WTC11 (cell line): ENCODE measurements around the gene TLE4. TPM values are rescaled to one million over a fixed set of nuclear protein-coding genes. Genes with fewer than 3 reads are reported as not detected.

Experiments
- ATAC-seq: fragments of 200-7000 bp; cut with Tn5 transposase; 2 replicates; pipeline ENCODE4 v1.10.0; 2021; ENCODE audit warnings: mild to moderate bottlenecking, moderate library complexity
- CTCF ChIA-PET: fragments of 300-600 bp; sonication (Branson Sonifier 250); formaldehyde crosslinking; loops from one replicate; lab custom pipeline; 2021; ENCODE audit warnings: antibody characterized with exemption; lab: Charles Lee
- POLR2A ChIA-PET: fragments of 350-600 bp; sonication (Branson Sonifier 250); formaldehyde crosslinking; loops from one replicate; lab custom pipeline; 2021; ENCODE audit warnings: antibody characterized with exemption; lab: Charles Lee
- DNase-seq: peaks from one replicate; pipeline ENCODE4 v3.0.0; 2021; ENCODE audit warnings: low spot score
- H3K27ac Mint-ChIP-seq: 2 replicates; pipeline ENCODE4 v1.8.0; 2021; ENCODE audit warnings: mixed read lengths
- H3K27me3 Mint-ChIP-seq: 2 replicates; pipeline ENCODE4 v1.8.0; 2021; ENCODE audit warnings: low read depth, mild to moderate bottlenecking, moderate library complexity, mixed read lengths
- H3K36me3 Mint-ChIP-seq: 2 replicates; pipeline ENCODE4 v1.8.0; 2021; ENCODE audit warnings: mixed read lengths
- H3K4me1 Mint-ChIP-seq: 2 replicates; pipeline ENCODE4 v1.8.0; 2022; ENCODE audit warnings: mixed read lengths
- H3K4me3 Mint-ChIP-seq: 2 replicates; pipeline ENCODE4 v1.8.0; 2021; ENCODE audit warnings: mild to moderate bottlenecking, moderate library complexity, mixed read lengths
- H3K9me3 Mint-ChIP-seq: 2 replicates; pipeline ENCODE4 v1.8.0; 2021; ENCODE audit warnings: mixed read lengths
- ELF4 ChIP-seq: sonication (generic); formaldehyde crosslinking; IDR thresholded peaks from 2 replicates; pipeline ENCODE4 v1.8.1; 2022; ENCODE audit warnings: low read depth, mild to moderate bottlenecking, moderate library complexity, missing genetic modification reagents
- GTF2I ChIP-seq: fragments of 250-450 bp; sonication (Bioruptor Pico); conservative IDR thresholded peaks from 2 replicates; pipeline ENCODE4 v1.4.0; 2021; ENCODE audit warnings: mild to moderate bottlenecking
- MXD4 ChIP-seq: fragments of 250-450 bp; sonication (Bioruptor Pico); IDR thresholded peaks from 2 replicates; pipeline ENCODE4 v1.8.0; 2021; ENCODE audit warnings: mild to moderate bottlenecking, moderate library complexity, borderline replicate concordance
- NFATC4 ChIP-seq: fragments of 250-450 bp; sonication (Bioruptor Pico); IDR thresholded peaks from 2 replicates; pipeline ENCODE4 v1.9.0; 2021; ENCODE audit warnings: mild to moderate bottlenecking
- NFE2L1 ChIP-seq: sonication (generic); formaldehyde crosslinking; IDR thresholded peaks from 2 replicates; pipeline ENCODE4 v1.8.1; 2023; ENCODE audit warnings: missing genetic modification reagents
- RORB ChIP-seq: fragments of 250-450 bp; sonication (Bioruptor Pico); IDR thresholded peaks from 2 replicates; pipeline ENCODE4 v1.9.0; 2021; ENCODE audit warnings: mild to moderate bottlenecking
- SMAD4 ChIP-seq: sonication (generic); formaldehyde crosslinking; IDR thresholded peaks from 2 replicates; pipeline ENCODE4 v1.8.0; 2022; ENCODE audit warnings: mild to moderate bottlenecking, missing genetic modification reagents
- ZBTB21 ChIP-seq: sonication (generic); formaldehyde crosslinking; IDR thresholded peaks from 2 replicates; pipeline ENCODE4 v1.8.1; 2023; ENCODE audit warnings: mild to moderate bottlenecking, missing genetic modification reagents, borderline replicate concordance
- total RNA-seq: library from RNA; stranded (reverse); gene quantifications from 3 replicates; pipeline ENCODE4 v1.2.3, GENCODE V29; 2021
- TF ChIP-seq, protein P1 (sequence below): sonication (generic); formaldehyde crosslinking; IDR thresholded peaks from 2 replicates; pipeline ENCODE4 v1.8.0; 2022; ENCODE audit warnings: mild to moderate bottlenecking, missing genetic modification reagents
- TF ChIP-seq, protein P2 (sequence below): sonication (generic); formaldehyde crosslinking; IDR thresholded peaks from 2 replicates; pipeline ENCODE4 v1.8.1; 2023; ENCODE audit warnings: mild to moderate bottlenecking, missing genetic modification reagents, moderate library complexity
- TF ChIP-seq, protein P3 (sequence below): sonication (generic); formaldehyde crosslinking; IDR thresholded peaks from 2 replicates; pipeline ENCODE4 v1.8.0; 2022; ENCODE audit warnings: missing genetic modification reagents
- TF ChIP-seq, protein P4 (sequence below): sonication (generic); formaldehyde crosslinking; IDR thresholded peaks from 2 replicates; pipeline ENCODE4 v1.8.1; 2023; ENCODE audit warnings: mild to moderate bottlenecking, missing genetic modification reagents, moderate library complexity
- TF ChIP-seq, protein P5 (sequence below): sonication (generic); formaldehyde crosslinking; IDR thresholded peaks from 2 replicates; pipeline ENCODE4 v1.8.0; 2022; ENCODE audit warnings: mild to moderate bottlenecking, missing genetic modification reagents
- TF ChIP-seq, protein P6 (sequence below): sonication (generic); formaldehyde crosslinking; IDR thresholded peaks from 2 replicates; pipeline ENCODE4 v1.8.0; 2023; ENCODE audit warnings: missing genetic modification reagents, mild to moderate bottlenecking, borderline replicate concordance
- TF ChIP-seq, protein P7 (sequence below): sonication (generic); formaldehyde crosslinking; IDR thresholded peaks from 2 replicates; pipeline ENCODE4 v1.8.0; 2023; ENCODE audit warnings: mild to moderate bottlenecking, missing genetic modification reagents

The TLE4 gene
- total RNA-seq, 1 experiment from 2014 or later = 48.1 TPM

DNA sequence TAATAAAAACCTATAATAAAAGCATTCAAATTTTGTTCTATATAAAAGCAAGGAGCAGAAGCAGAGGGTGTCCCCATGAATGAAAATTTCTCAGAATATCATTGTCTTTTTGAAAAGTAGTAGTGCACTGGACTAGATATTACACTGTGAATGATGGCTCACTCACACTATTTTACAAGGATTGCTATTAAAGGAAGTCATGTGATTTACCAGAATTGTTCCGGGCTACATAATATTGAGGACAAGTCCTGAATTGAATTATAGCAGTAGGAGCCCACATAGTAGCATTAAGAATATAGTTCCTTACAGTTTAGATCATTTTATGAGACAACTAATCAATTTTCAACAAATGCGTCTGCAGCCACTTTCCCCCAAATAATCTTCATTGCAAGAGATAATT, 7.7 kb upstream of the TLE4 start:
- peaks cover 9% of the 10 kb centered on the region for H3K4me1 Mint-ChIP-seq
- CTCF ChIA-PET = no interaction called here
- POLR2A ChIA-PET = no interaction called here
- no peak overlapping the region for H3K4me3 Mint-ChIP-seq
- no peaks in the 10 kb centered on the region for H3K36me3 Mint-ChIP-seq
- H3K9me3 Mint-ChIP-seq = no peaks in the 10 kb centered on the region
- no peaks in the 10 kb centered on the region; the same call in 1 of the 2 replicates for H3K27me3 Mint-ChIP-seq
- TF ChIP-seq, protein P1, sequence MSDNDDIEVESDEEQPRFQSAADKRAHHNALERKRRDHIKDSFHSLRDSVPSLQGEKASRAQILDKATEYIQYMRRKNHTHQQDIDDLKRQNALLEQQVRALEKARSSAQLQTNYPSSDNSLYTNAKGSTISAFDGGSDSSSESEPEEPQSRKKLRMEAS = no peak
- TF ChIP-seq RORB (CRISPR knock-in tag) = no peak
- TF ChIP-seq GTF2I (CRISPR knock-in tag) = no peak
- no peak for TF ChIP-seq SMAD4 (CRISPR knock-in tag)
- TF ChIP-seq NFE2L1 (CRISPR knock-in tag) = no peak
- no peak for TF ChIP-seq ZBTB21 (CRISPR knock-in tag)
- no peak for TF ChIP-seq NFATC4 (CRISPR knock-in tag)
- no peak for TF ChIP-seq ELF4 (CRISPR knock-in tag)
- TF ChIP-seq, protein P2, sequence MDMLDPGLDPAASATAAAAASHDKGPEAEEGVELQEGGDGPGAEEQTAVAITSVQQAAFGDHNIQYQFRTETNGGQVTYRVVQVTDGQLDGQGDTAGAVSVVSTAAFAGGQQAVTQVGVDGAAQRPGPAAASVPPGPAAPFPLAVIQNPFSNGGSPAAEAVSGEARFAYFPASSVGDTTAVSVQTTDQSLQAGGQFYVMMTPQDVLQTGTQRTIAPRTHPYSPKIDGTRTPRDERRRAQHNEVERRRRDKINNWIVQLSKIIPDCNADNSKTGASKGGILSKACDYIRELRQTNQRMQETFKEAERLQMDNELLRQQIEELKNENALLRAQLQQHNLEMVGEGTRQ (CRISPR knock-in tag) = no peak
- TF ChIP-seq, protein P3, sequence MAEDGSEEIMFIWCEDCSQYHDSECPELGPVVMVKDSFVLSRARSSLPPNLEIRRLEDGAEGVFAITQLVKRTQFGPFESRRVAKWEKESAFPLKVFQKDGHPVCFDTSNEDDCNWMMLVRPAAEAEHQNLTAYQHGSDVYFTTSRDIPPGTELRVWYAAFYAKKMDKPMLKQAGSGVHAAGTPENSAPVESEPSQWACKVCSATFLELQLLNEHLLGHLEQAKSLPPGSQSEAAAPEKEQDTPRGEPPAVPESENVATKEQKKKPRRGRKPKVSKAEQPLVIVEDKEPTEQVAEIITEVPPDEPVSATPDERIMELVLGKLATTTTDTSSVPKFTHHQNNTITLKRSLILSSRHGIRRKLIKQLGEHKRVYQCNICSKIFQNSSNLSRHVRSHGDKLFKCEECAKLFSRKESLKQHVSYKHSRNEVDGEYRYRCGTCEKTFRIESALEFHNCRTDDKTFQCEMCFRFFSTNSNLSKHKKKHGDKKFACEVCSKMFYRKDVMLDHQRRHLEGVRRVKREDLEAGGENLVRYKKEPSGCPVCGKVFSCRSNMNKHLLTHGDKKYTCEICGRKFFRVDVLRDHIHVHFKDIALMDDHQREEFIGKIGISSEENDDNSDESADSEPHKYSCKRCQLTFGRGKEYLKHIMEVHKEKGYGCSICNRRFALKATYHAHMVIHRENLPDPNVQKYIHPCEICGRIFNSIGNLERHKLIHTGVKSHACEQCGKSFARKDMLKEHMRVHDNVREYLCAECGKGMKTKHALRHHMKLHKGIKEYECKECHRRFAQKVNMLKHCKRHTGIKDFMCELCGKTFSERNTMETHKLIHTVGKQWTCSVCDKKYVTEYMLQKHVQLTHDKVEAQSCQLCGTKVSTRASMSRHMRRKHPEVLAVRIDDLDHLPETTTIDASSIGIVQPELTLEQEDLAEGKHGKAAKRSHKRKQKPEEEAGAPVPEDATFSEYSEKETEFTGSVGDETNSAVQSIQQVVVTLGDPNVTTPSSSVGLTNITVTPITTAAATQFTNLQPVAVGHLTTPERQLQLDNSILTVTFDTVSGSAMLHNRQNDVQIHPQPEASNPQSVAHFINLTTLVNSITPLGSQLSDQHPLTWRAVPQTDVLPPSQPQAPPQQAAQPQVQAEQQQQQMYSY (CRISPR knock-in tag) = no peak
- TF ChIP-seq MXD4 = no peak
- TF ChIP-seq, protein P4, sequence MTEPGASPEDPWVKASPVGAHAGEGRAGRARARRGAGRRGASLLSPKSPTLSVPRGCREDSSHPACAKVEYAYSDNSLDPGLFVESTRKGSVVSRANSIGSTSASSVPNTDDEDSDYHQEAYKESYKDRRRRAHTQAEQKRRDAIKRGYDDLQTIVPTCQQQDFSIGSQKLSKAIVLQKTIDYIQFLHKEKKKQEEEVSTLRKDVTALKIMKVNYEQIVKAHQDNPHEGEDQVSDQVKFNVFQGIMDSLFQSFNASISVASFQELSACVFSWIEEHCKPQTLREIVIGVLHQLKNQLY (CRISPR knock-in tag) = no peak
- TF ChIP-seq, protein P5, sequence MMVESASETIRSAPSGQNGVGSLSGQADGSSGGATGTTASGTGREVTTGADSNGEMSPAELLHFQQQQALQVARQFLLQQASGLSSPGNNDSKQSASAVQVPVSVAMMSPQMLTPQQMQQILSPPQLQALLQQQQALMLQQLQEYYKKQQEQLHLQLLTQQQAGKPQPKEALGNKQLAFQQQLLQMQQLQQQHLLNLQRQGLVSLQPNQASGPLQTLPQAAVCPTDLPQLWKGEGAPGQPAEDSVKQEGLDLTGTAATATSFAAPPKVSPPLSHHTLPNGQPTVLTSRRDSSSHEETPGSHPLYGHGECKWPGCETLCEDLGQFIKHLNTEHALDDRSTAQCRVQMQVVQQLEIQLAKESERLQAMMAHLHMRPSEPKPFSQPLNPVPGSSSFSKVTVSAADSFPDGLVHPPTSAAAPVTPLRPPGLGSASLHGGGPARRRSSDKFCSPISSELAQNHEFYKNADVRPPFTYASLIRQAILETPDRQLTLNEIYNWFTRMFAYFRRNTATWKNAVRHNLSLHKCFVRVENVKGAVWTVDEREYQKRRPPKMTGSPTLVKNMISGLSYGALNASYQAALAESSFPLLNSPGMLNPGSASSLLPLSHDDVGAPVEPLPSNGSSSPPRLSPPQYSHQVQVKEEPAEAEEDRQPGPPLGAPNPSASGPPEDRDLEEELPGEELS = no peak
- TF ChIP-seq, protein P6, sequence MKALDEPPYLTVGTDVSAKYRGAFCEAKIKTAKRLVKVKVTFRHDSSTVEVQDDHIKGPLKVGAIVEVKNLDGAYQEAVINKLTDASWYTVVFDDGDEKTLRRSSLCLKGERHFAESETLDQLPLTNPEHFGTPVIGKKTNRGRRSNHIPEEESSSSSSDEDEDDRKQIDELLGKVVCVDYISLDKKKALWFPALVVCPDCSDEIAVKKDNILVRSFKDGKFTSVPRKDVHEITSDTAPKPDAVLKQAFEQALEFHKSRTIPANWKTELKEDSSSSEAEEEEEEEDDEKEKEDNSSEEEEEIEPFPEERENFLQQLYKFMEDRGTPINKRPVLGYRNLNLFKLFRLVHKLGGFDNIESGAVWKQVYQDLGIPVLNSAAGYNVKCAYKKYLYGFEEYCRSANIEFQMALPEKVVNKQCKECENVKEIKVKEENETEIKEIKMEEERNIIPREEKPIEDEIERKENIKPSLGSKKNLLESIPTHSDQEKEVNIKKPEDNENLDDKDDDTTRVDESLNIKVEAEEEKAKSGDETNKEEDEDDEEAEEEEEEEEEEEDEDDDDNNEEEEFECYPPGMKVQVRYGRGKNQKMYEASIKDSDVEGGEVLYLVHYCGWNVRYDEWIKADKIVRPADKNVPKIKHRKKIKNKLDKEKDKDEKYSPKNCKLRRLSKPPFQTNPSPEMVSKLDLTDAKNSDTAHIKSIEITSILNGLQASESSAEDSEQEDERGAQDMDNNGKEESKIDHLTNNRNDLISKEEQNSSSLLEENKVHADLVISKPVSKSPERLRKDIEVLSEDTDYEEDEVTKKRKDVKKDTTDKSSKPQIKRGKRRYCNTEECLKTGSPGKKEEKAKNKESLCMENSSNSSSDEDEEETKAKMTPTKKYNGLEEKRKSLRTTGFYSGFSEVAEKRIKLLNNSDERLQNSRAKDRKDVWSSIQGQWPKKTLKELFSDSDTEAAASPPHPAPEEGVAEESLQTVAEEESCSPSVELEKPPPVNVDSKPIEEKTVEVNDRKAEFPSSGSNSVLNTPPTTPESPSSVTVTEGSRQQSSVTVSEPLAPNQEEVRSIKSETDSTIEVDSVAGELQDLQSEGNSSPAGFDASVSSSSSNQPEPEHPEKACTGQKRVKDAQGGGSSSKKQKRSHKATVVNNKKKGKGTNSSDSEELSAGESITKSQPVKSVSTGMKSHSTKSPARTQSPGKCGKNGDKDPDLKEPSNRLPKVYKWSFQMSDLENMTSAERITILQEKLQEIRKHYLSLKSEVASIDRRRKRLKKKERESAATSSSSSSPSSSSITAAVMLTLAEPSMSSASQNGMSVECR = no peak
- no peak overlapping the region for H3K27ac Mint-ChIP-seq
- no peak for ATAC-seq
- DNase-seq = no peak

DNA sequence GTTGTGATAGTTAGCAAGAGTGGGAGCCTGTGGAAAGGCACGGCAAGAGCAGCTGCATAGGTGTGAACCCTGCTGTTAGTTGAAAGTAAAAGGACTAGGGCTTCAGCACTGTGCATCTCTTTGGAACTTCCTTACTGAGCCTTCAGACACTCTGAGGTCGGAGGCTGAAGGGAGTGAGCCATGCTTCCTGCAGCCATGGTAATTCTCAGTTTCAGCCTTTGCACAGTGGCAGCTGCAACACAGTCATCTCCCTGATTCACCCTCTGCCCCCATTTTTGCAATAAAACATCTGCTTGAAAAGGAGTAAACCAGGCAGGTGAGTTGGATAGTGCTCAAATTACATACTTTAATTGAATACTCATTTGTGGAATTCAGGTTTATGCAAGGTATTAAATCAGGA, 6.5 kb upstream of the TLE4 start:
- ATAC-seq = no peak
- Mint-ChIP-seq H3K9me3 (no peaks in the 10 kb centered on the region), H3K27me3 (no peaks in the 10 kb centered on the region; the same call in none of the 2 replicates)

More for the DNA sequence above, 6.5 kb upstream of the TLE4 start:
- ChIA-PET POLR2A (no interaction called here), CTCF (no interaction called here)
- no peak for DNase-seq
- H3K36me3 Mint-ChIP-seq = no peaks in the 10 kb centered on the region
- no peak overlapping the region for H3K27ac Mint-ChIP-seq
- 0 out of 2 replicates have a peak, but pooled peaks cover 3% of the 10 kb centered on the region for H3K4me1 Mint-ChIP-seq
- H3K4me3 Mint-ChIP-seq = no peak overlapping the region
- TF ChIP-seq, protein P7, sequence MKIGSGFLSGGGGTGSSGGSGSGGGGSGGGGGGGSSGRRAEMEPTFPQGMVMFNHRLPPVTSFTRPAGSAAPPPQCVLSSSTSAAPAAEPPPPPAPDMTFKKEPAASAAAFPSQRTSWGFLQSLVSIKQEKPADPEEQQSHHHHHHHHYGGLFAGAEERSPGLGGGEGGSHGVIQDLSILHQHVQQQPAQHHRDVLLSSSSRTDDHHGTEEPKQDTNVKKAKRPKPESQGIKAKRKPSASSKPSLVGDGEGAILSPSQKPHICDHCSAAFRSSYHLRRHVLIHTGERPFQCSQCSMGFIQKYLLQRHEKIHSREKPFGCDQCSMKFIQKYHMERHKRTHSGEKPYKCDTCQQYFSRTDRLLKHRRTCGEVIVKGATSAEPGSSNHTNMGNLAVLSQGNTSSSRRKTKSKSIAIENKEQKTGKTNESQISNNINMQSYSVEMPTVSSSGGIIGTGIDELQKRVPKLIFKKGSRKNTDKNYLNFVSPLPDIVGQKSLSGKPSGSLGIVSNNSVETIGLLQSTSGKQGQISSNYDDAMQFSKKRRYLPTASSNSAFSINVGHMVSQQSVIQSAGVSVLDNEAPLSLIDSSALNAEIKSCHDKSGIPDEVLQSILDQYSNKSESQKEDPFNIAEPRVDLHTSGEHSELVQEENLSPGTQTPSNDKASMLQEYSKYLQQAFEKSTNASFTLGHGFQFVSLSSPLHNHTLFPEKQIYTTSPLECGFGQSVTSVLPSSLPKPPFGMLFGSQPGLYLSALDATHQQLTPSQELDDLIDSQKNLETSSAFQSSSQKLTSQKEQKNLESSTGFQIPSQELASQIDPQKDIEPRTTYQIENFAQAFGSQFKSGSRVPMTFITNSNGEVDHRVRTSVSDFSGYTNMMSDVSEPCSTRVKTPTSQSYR (CRISPR knock-in tag) = no peak
- TF ChIP-seq, all 79 proteins: peak for 0
